PC-3 (cell line): ENCODE data around the gene ROGDI. TPM values are rescaled to one million over a fixed set of nuclear protein-coding genes. Genes with fewer than 3 reads are reported as not detected.

Experiments used
- ATAC-seq: fragments of 200-7000 bp; cut with Tn5 transposase; 2 replicates; pipeline ENCODE4 v1.9.1; 2020; ENCODE audit warnings: mild to moderate bottlenecking, moderate library complexity
- BruUV-seq: library from RNA; stranded (reverse); fragments of 400-500 nt; replicated peaks from 2 replicates; lab custom pipeline; 2021; lab: Mats Ljungman, UMichigan
- CTCF ChIA-PET: fragments of 300-600 bp; sonication (Branson Sonifier 250); formaldehyde crosslinking; loops from one replicate; lab custom pipeline; 2022; ENCODE audit warnings: antibody characterized with exemption; lab: Charles Lee
- POLR2A ChIA-PET: fragments of 300-600 bp; sonication (Branson Sonifier 250); formaldehyde crosslinking; loops from one replicate; lab custom pipeline; 2022; ENCODE audit warnings: antibody characterized with exemption; ENCODE audit not compliant: unreplicated experiment; lab: Charles Lee
- DNase-seq: peaks from one replicate; pipeline ENCODE4 v3.0.0-alpha.2; 2015
- H2AFZ ChIP-seq: fragments of 300-600 bp; sonication (generic); 2 replicates; pipeline ENCODE4 v1.6.0; 2016; ENCODE audit warnings: antibody characterized with exemption, low read length
- H3F3A ChIP-seq: fragments of 300-600 bp; sonication (generic); one replicate; pipeline ENCODE4 v1.6.0; 2017; ENCODE audit warnings: antibody characterized with exemption, low read length, control low read depth, mild to moderate bottlenecking; ENCODE audit not compliant: unreplicated experiment
- H3K27ac ChIP-seq: fragments of 300-600 bp; sonication (generic); 2 replicates; pipeline ENCODE4 v1.5.1; 2016; ENCODE audit warnings: mild to moderate bottlenecking, low read length
- H3K27me3 ChIP-seq: fragments of 300-600 bp; sonication (generic); 2 replicates; pipeline ENCODE4 v1.6.1; 2016; ENCODE audit warnings: low read length, mixed read lengths
- H3K36me3 ChIP-seq: fragments of 300-600 bp; sonication (generic); 2 replicates; pipeline ENCODE4 v1.6.1; 2016; ENCODE audit warnings: low read depth, mixed run types, low read length, mixed read lengths
- H3K4me1 ChIP-seq: fragments of 300-600 bp; sonication (generic); 2 replicates; pipeline ENCODE4 v1.5.1; 2016; ENCODE audit warnings: low read length; ENCODE audit not compliant: insufficient read depth
- H3K4me2 ChIP-seq: fragments of 300-600 bp; sonication (generic); 2 replicates; pipeline ENCODE4 v1.6.0; 2016; ENCODE audit warnings: low read length
- H3K4me3 ChIP-seq: fragments of 300-600 bp; sonication (generic); 2 replicates; pipeline ENCODE4 v1.5.1; 2016; ENCODE audit warnings: mild to moderate bottlenecking, low read length, mixed read lengths
- H3K79me2 ChIP-seq: fragments of 300-600 bp; sonication (generic); 2 replicates; pipeline ENCODE4 v1.6.1; 2017; ENCODE audit warnings: low read length, mixed read lengths
- H3K9ac ChIP-seq: fragments of 300-600 bp; sonication (generic); 2 replicates; pipeline ENCODE4 v1.6.0; 2016; ENCODE audit warnings: mild to moderate bottlenecking, low read length
- H3K9me2 ChIP-seq: fragments of 300-600 bp; sonication (generic); replicated peaks from 2 replicates; pipeline ENCODE4 v1.6.1; 2016; ENCODE audit warnings: mixed run types, low read length, mixed read lengths
- H3K9me3 ChIP-seq: fragments of 300-600 bp; sonication (generic); 2 replicates; pipeline ENCODE4 v1.6.1; 2016; ENCODE audit warnings: low read length, mixed read lengths
- H4K20me1 ChIP-seq: fragments of 300-600 bp; sonication (generic); 2 replicates; pipeline ENCODE4 v1.6.1; 2016; ENCODE audit warnings: low read length, mixed read lengths
- EZH2 ChIP-seq: fragments of 300-600 bp; sonication (generic); IDR thresholded peaks from one replicate; pipeline ENCODE4 v1.6.1; 2017; ENCODE audit warnings: antibody characterized with exemption, mild to moderate bottlenecking, low read length; ENCODE audit not compliant: unreplicated experiment
- EZH2phosphoT487 ChIP-seq: fragments of 300-600 bp; sonication (generic); IDR thresholded peaks from 2 replicates; pipeline ENCODE4 v1.6.1; 2018; ENCODE audit warnings: mild to moderate bottlenecking, antibody characterized with exemption, low read length, borderline replicate concordance
- intact Hi-C: fragments of 100-400 bp; cut with micrococcal nuclease; formaldehyde crosslinking; loops from 2 replicates; pipeline ENCODE4 v1.9.0; 2023
- total RNA-seq: library from RNA; depleted of rRNA; stranded (reverse); fragments of >200 nt; gene quantifications from 2 replicates; pipeline ENCODE4 v1.2.3, GENCODE V29; 2014
- TF ChIP-seq, protein P1 (sequence below): fragments of 300-600 bp; sonication (generic); conservative IDR thresholded peaks from 2 replicates; pipeline ENCODE4 v1.5.1; 2017; ENCODE audit warnings: antibody characterized with exemption, low read depth, mild to moderate bottlenecking, low read length

The ROGDI gene
- total RNA-seq, 1 experiment from 2014 or later: 23.3 TPM

- ATAC-seq (no peak), DNase-seq (no peak)
- H3K9me2 ChIP-seq: no peaks in the 10 kb centered on the region
- no peaks in the 10 kb centered on the region for H3K4me1 ChIP-seq
- no peak overlapping the region for H3K27ac ChIP-seq
- H3K36me3 ChIP-seq: peaks cover 13% of the 10 kb centered on the region
- BruUV-seq: no TSS peak
- H4K20me1 ChIP-seq: no peaks in the 10 kb centered on the region
- H3K4me3 ChIP-seq: no peak overlapping the region
- H3K9ac ChIP-seq: no peak overlapping the region
- no peak overlapping the region for H3K4me2 ChIP-seq
- TF ChIP-seq, protein P1, sequence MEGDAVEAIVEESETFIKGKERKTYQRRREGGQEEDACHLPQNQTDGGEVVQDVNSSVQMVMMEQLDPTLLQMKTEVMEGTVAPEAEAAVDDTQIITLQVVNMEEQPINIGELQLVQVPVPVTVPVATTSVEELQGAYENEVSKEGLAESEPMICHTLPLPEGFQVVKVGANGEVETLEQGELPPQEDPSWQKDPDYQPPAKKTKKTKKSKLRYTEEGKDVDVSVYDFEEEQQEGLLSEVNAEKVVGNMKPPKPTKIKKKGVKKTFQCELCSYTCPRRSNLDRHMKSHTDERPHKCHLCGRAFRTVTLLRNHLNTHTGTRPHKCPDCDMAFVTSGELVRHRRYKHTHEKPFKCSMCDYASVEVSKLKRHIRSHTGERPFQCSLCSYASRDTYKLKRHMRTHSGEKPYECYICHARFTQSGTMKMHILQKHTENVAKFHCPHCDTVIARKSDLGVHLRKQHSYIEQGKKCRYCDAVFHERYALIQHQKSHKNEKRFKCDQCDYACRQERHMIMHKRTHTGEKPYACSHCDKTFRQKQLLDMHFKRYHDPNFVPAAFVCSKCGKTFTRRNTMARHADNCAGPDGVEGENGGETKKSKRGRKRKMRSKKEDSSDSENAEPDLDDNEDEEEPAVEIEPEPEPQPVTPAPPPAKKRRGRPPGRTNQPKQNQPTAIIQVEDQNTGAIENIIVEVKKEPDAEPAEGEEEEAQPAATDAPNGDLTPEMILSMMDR: no peak
- TF ChIP-seq EZH2phosphoT487 (no peak), EZH2 (no peak)
- ChIA-PET POLR2A (no interaction called here), CTCF (no interaction called here)
- no peak overlapping the region for H2AFZ ChIP-seq
- H3K9me3 ChIP-seq: no peaks in the 10 kb centered on the region
- H3K27me3 ChIP-seq: no peaks in the 10 kb centered on the region
- intact Hi-C loops: no loop called here
- H3K79me2 ChIP-seq: no peaks in the 10 kb centered on the region
- H3F3A ChIP-seq: no peaks in the 10 kb centered on the region
Observed at GRCh38 chr16:4755687-4756086, 46.7 kb downstream of the ROGDI start.

DNA sequence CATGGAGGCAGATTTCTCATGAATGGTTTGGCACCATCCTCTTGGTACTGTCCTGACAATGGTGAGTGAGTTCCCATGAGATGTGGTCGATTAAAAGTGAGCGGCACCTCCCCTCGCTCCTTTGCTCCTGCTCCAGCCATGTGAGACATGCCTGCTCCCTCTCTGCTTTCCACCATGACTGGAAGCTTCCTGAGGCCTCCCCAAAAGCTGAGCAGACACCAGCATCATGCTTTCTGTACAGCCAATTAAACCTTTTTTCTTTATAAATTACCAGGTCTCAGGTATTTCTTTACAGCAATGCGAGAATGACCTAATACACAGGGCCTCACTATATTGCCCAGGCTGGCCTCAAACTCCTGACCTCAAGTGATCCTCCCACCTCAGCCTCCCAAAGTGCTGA is 47.6 kb downstream of the ROGDI start:
- DNase-seq (no peak), ATAC-seq (no peak)
- ChIA-PET POLR2A (no interaction called here), CTCF (no interaction called here)
- no peak overlapping the region for H2AFZ ChIP-seq
- no peak overlapping the region for H3K27ac ChIP-seq
- H3K4me1 ChIP-seq: no peaks in the 10 kb centered on the region
- H4K20me1 ChIP-seq: no peaks in the 10 kb centered on the region
- peaks cover 13% of the 10 kb centered on the region for H3K36me3 ChIP-seq
- no peaks in the 10 kb centered on the region for H3F3A ChIP-seq
- no peaks in the 10 kb centered on the region for H3K79me2 ChIP-seq
- no peaks in the 10 kb centered on the region for H3K9me3 ChIP-seq
- H3K9me2 ChIP-seq: no peaks in the 10 kb centered on the region
- H3K4me2 ChIP-seq: no peak overlapping the region
- H3K9ac ChIP-seq: no peak overlapping the region
- no peak overlapping the region for H3K4me3 ChIP-seq
- no TSS peak for BruUV-seq
- H3K27me3 ChIP-seq: no peaks in the 10 kb centered on the region
- intact Hi-C loops: no loop called here
- TF ChIP-seq, protein P1: no peak
- no peak for TF ChIP-seq EZH2phosphoT487
- TF ChIP-seq EZH2: no peak

GRCh38 chr16:4753227-4753626 is 49.2 kb downstream of the ROGDI start:
- no peak for TF ChIP-seq EZH2
- no peaks in the 10 kb centered on the region for H3F3A ChIP-seq
- H3K9me2 ChIP-seq: no peaks in the 10 kb centered on the region
- ATAC-seq (no peak), DNase-seq (no peak)
- ChIA-PET POLR2A (no interaction called here), CTCF (no interaction called here)
- peaks cover 9% of the 10 kb centered on the region for H3K36me3 ChIP-seq
- no peak overlapping the region for H3K4me2 ChIP-seq
- H3K4me1 ChIP-seq: no peaks in the 10 kb centered on the region
- no peaks in the 10 kb centered on the region for H3K79me2 ChIP-seq
- no peaks in the 10 kb centered on the region for H4K20me1 ChIP-seq
- H3K9me3 ChIP-seq: no peaks in the 10 kb centered on the region
- no peak overlapping the region for H3K9ac ChIP-seq
- no peaks in the 10 kb centered on the region for H3K27me3 ChIP-seq
- no TSS peak for BruUV-seq
- H3K27ac ChIP-seq: no peak overlapping the region
- intact Hi-C loops: no loop called here
- H2AFZ ChIP-seq: no peak overlapping the region
- no peak overlapping the region for H3K4me3 ChIP-seq
